Mesothelial cell of epicardium (in vitro differentiated cells): ENCODE measurements around the gene MIF. TPM values are rescaled to one million over a fixed set of nuclear protein-coding genes. Genes with fewer than 3 reads are reported as not detected.
A peak's percentile ranks its signal among the peaks of the same experiment; 100 is the strongest.
"Not testable (repeated sequence)": the region's sequence is repeated elsewhere in the genome, so short reads cannot be mapped to it uniquely, and the experiment has no call there.

Experiments used
- DNase-seq, 2 experiments: peaks; one replicate each; pipeline ENCODE4 v3.0.0; 2021; ENCODE audit warnings: low spot score in 2 of 2; ENCODE audit not compliant: unreplicated experiment in 2 of 2
- H3K27ac Mint-ChIP-seq: 2 replicates; pipeline ENCODE4 v1.8.0; 2021; ENCODE audit warnings: mixed read lengths
- H3K27me3 Mint-ChIP-seq: 2 replicates; pipeline ENCODE4 v1.8.0; 2021; ENCODE audit warnings: low read depth, mixed read lengths
- H3K36me3 Mint-ChIP-seq: 2 replicates; pipeline ENCODE4 v1.8.0; 2021; ENCODE audit warnings: mixed read lengths
- H3K4me1 Mint-ChIP-seq: 2 replicates; pipeline ENCODE4 v1.8.0; 2021; ENCODE audit warnings: mixed read lengths
- H3K4me3 Mint-ChIP-seq: 2 replicates; pipeline ENCODE4 v1.8.0; 2021; ENCODE audit warnings: mild to moderate bottlenecking, moderate library complexity, mixed read lengths
- H3K9me3 Mint-ChIP-seq: 2 replicates; pipeline ENCODE4 v1.8.0; 2021; ENCODE audit warnings: mixed read lengths
- CTCF ChIP-seq: fragments of 200-600 bp; sonication (generic); IDR thresholded peaks from one replicate; pipeline ENCODE4 v1.5.0; 2021; ENCODE audit warnings: antibody characterized with exemption; ENCODE audit not compliant: unreplicated experiment
- total RNA-seq: library from RNA; stranded (reverse); gene quantifications from 3 replicates; pipeline ENCODE4 v1.2.1, GENCODE V29; 2021

MIF gene
- total RNA-seq, 1 donor from 2014 or later: 916 TPM

GRCh38 chr22:23857606-23858483, 36.3 kb upstream of the MIF start, which contains the start of gene SLC2A11:
TSS of gene SLC2A11 (plus strand) at chr22:23857875. CDS start at chr22:23858000, 125 bp downstream.
- Mint-ChIP-seq H3K27me3 (no peaks in the 10 kb centered on the region), H3K4me1 (peaks cover 20% of the 10 kb centered on the region), H3K27ac (peak within 1 kb of the TSS; percentile 97), H3K9me3 (no peaks in the 10 kb centered on the region), H3K36me3 (peaks cover 9% of the 10 kb centered on the region), H3K4me3 (peak within 1 kb of the TSS; percentile 87)
- peak; percentile 96 to 98 for DNase-seq
- TF ChIP-seq CTCF: no peak

GRCh38 chr22:23858484-23858815, 35.7 kb upstream of the MIF start:
- DNase-seq: no peak
- Mint-ChIP-seq H3K4me3 (peak overlapping the region; percentile 87), H3K27ac (peak overlapping the region; percentile 95), H3K27me3 (no peaks in the 10 kb centered on the region), H3K36me3 (peaks cover 13% of the 10 kb centered on the region), H3K4me1 (peaks cover 20% of the 10 kb centered on the region), H3K9me3 (no peaks in the 10 kb centered on the region)
- TF ChIP-seq CTCF: no peak

GRCh38 chr22:23859201-23859600, 35.0 kb upstream of the MIF start:
- no peaks in the 10 kb centered on the region for H3K27me3 Mint-ChIP-seq
- no peak overlapping the region for H3K27ac Mint-ChIP-seq
- H3K9me3 Mint-ChIP-seq: no peaks in the 10 kb centered on the region
- H3K4me3 Mint-ChIP-seq: peak overlapping the region; percentile 87
- TF ChIP-seq CTCF: no peak
- no peak for DNase-seq
- peaks cover 20% of the 10 kb centered on the region for H3K4me1 Mint-ChIP-seq
- peaks cover 18% of the 10 kb centered on the region for H3K36me3 Mint-ChIP-seq

GRCh38 chr22:23860187-23860586, 34.0 kb upstream of the MIF start:
- H3K36me3 Mint-ChIP-seq: peaks cover 18% of the 10 kb centered on the region
- H3K27ac Mint-ChIP-seq, H3K4me3 Mint-ChIP-seq, H3K9me3 Mint-ChIP-seq, DNase-seq, H3K27me3 Mint-ChIP-seq: not testable (repeated sequence)
- peaks cover 20% of the 10 kb centered on the region for H3K4me1 Mint-ChIP-seq

GRCh38 chr22:23862103-23862502, 32.1 kb upstream of the MIF start:
- no peak for TF ChIP-seq CTCF
- no peak overlapping the region for H3K27ac Mint-ChIP-seq
- no peak overlapping the region for H3K4me3 Mint-ChIP-seq
- peaks cover 27% of the 10 kb centered on the region for H3K36me3 Mint-ChIP-seq
- no peak for DNase-seq
- H3K9me3 Mint-ChIP-seq: no peaks in the 10 kb centered on the region
- H3K27me3 Mint-ChIP-seq: no peaks in the 10 kb centered on the region
- peaks cover 13% of the 10 kb centered on the region for H3K4me1 Mint-ChIP-seq

- not testable (repeated sequence) for H3K27ac Mint-ChIP-seq, H3K4me1 Mint-ChIP-seq, H3K4me3 Mint-ChIP-seq, DNase-seq, H3K27me3 Mint-ChIP-seq, H3K9me3 Mint-ChIP-seq
- peaks cover 46% of the 10 kb centered on the region for H3K36me3 Mint-ChIP-seq
Observed at GRCh38 chr22:23864499-23865154, 29.6 kb upstream of the MIF start.
